SK-N-SH (cell line): ENCODE measurements around the gene SMAD3. TPM values are rescaled to one million over a fixed set of nuclear protein-coding genes. Genes with fewer than 3 reads are reported as not detected.
"Not testable (repeated sequence)": the region's sequence is repeated elsewhere in the genome, so short reads cannot be mapped to it uniquely, and the experiment has no call there.

Experiments used
- CTCF ChIA-PET: fragments of 300-600, 350-600 bp; formaldehyde crosslinking; extraction: SDS; loops from one replicate; lab custom pipeline; 2021; lab: Yijun Ruan, JAX
- POLR2A ChIA-PET: fragments of 350-600 bp; sonication (Branson Sonifier 250); formaldehyde crosslinking; extraction: SDS; loops from one replicate; lab custom pipeline; 2020; ENCODE audit warnings: antibody characterized with exemption, inconsistent platforms; lab: Yijun Ruan, JAX
- DNase-seq: peaks from one replicate; pipeline ENCODE4 v3.0.0; 2012
- H2AFZ ChIP-seq: fragments of 200-600 bp; sonication (generic); 2 replicates; pipeline ENCODE4 v1.8.1; 2016; ENCODE audit warnings: antibody characterized with exemption, mild to moderate bottlenecking, low read depth
- H3F3A ChIP-seq: fragments of 200-600 bp; sonication (generic); replicated peaks from 2 replicates; pipeline ENCODE3; 2016; ENCODE audit warnings: antibody characterized with exemption, mild to moderate bottlenecking; ENCODE audit not compliant: insufficient read depth
- H3K27ac ChIP-seq, 2 experiments: fragments of 200-500 bp in 1 of 2; fragments of 200-600 bp in 1 of 2; sonication (Bioruptor generic) in 1 of 2; sonication (generic), shearing (Covaris generic) in 1 of 2; 2 replicates each; pipeline versions ENCODE4 v1.5.1 to v1.6.1; 2014 to 2016; ENCODE audit warnings: low read depth in 2 of 2, inconsistent platforms in 1 of 2, low read length in 1 of 2, mild to moderate bottlenecking in 1 of 2, mixed read lengths in 1 of 2
- H3K27me3 ChIP-seq: fragments of 200-600 bp; sonication (generic), shearing (Covaris generic); 2 replicates; pipeline ENCODE4 v1.6.1; 2016; ENCODE audit warnings: mixed run types; ENCODE audit not compliant: insufficient read depth
- H3K36me3 ChIP-seq, 2 experiments: fragments of 200-500 bp in 1 of 2; fragments of 200-600 bp in 1 of 2; sonication (Bioruptor generic) in 1 of 2; sonication (generic) in 1 of 2; replicated peaks in 1 of 2; 2 replicates each; pipeline versions ENCODE3 to v1.5.1; 2014 to 2016; ENCODE audit warnings: low read length in 1 of 2, mild to moderate bottlenecking in 1 of 2; ENCODE audit not compliant: insufficient read depth in 2 of 2, control insufficient read depth in 1 of 2
- H3K4me1 ChIP-seq, 2 experiments: fragments of 200-500 bp in 1 of 2; fragments of 200-600 bp in 1 of 2; sonication (Bioruptor generic) in 1 of 2; sonication (generic), shearing (Covaris generic) in 1 of 2; 2 replicates each; pipeline versions ENCODE4 v1.5.1 to v1.6.1; 2014 to 2016; ENCODE audit warnings: low read depth in 1 of 2, low read length in 1 of 2, mixed run types in 1 of 2; ENCODE audit not compliant: insufficient read depth in 2 of 2, control insufficient read depth in 1 of 2
- H3K4me2 ChIP-seq: fragments of 200-600 bp; sonication (generic), shearing (Covaris generic); 2 replicates; pipeline ENCODE4 v1.6.1; 2017; ENCODE audit warnings: mixed run types
- H3K4me3 ChIP-seq, 2 experiments: fragments of 200-500 bp in 1 of 2; fragments of 200-600 bp in 1 of 2; sonication (Bioruptor generic) in 1 of 2; sonication (generic), shearing (Covaris generic) in 1 of 2; 2 replicates each; pipeline versions ENCODE4 v1.5.1 to v1.8.1; 2014 to 2016; ENCODE audit warnings: low read depth in 2 of 2, inconsistent platforms in 1 of 2, low read length in 1 of 2, mild to moderate bottlenecking in 1 of 2, mixed read lengths in 1 of 2, moderate library complexity in 1 of 2
- H3K79me2 ChIP-seq: fragments of 200-600 bp; sonication (generic); 2 replicates; pipeline ENCODE4 v1.8.1; 2017; ENCODE audit warnings: mild to moderate bottlenecking; ENCODE audit not compliant: insufficient read depth
- H3K9ac ChIP-seq: fragments of 200-600 bp; sonication (generic); 2 replicates; pipeline ENCODE4 v1.6.1; 2017; ENCODE audit warnings: mixed run types
- H3K9me2 ChIP-seq: fragments of 200-600 bp; sonication (generic); 2 replicates; pipeline ENCODE4 v1.6.1; 2017; ENCODE audit warnings: mixed run types
- H3K9me3 ChIP-seq: fragments of 200-600 bp; sonication (generic); 2 replicates; pipeline ENCODE4 v1.6.1; 2017; ENCODE audit warnings: mixed run types, mild to moderate bottlenecking, moderate library complexity
- H4K20me1 ChIP-seq: fragments of 200-600 bp; sonication (generic); 2 replicates; pipeline ENCODE4 v1.6.1; 2017; ENCODE audit warnings: mild to moderate bottlenecking, mixed run types; ENCODE audit not compliant: insufficient read depth
- CHD2 ChIP-seq: fragments of 150-350 bp; IDR thresholded peaks from 2 replicates; pipeline ENCODE4 v1.6.1; 2018; ENCODE audit warnings: low read length; ENCODE audit not compliant: partially characterized antibody
- ELF1 ChIP-seq: IDR thresholded peaks from 2 replicates; pipeline ENCODE4 v1.4.0; 2012
- GABPA ChIP-seq: IDR thresholded peaks from 2 replicates; pipeline ENCODE4 v1.4.0; 2012; ENCODE audit warnings: low read depth, mild to moderate bottlenecking
- GATA2 ChIP-seq: sonication (generic); formaldehyde crosslinking; IDR thresholded peaks from 2 replicates; pipeline ENCODE4 v1.5.0; 2020; ENCODE audit warnings: mild to moderate bottlenecking, missing genetic modification reagents
- NFIC ChIP-seq: IDR thresholded peaks from 2 replicates; pipeline ENCODE4 v1.4.0; 2012; ENCODE audit warnings: borderline replicate concordance
- NRF1 ChIP-seq: IDR thresholded peaks from 2 replicates; pipeline ENCODE4 v1.6.1; 2012; ENCODE audit warnings: low read depth, mild to moderate bottlenecking, low read length
- POLR2AphosphoS5 ChIP-seq: IDR thresholded peaks from 2 replicates; pipeline ENCODE4 v1.6.1; 2012; ENCODE audit warnings: low read depth, low read length
- RAD21 ChIP-seq: IDR thresholded peaks from 2 replicates; pipeline ENCODE4 v1.6.1; 2012; ENCODE audit warnings: mild to moderate bottlenecking, low read length
- WGBS: methylation state at CpG from one replicate; pipeline ENCODE4 v1.1.6; 2017; ENCODE audit warnings: low lambda C conversion rate; 5-methylcytosine and 5-hydroxymethylcytosine counted together
- polyA plus RNA-seq, 3 experiments: library from polyadenylated mRNA; depleted of rRNA; stranded (reverse); fragments of >200 nt; gene quantifications; 2 replicates each; pipeline ENCODE4 v1.2.3, GENCODE V29; 2012
- TF ChIP-seq, protein P1 (sequence below): IDR thresholded peaks from 2 replicates; pipeline ENCODE4 v1.6.1; 2012; ENCODE audit warnings: mild to moderate bottlenecking, low read depth, low read length, moderate library complexity
- TF ChIP-seq, protein P2 (sequence below): IDR thresholded peaks from 2 replicates; pipeline ENCODE4 v1.4.0; 2012; ENCODE audit warnings: low read depth, borderline replicate concordance
- TF ChIP-seq, protein P3 (sequence below): IDR thresholded peaks from 2 replicates; pipeline ENCODE4; 2012
- TF ChIP-seq, protein P4 (sequence below): fragments of 150-350 bp; IDR thresholded peaks from 2 replicates; pipeline ENCODE4 v1.6.1; 2017; ENCODE audit warnings: antibody characterized with exemption, low read length, low read depth, borderline replicate concordance

Gene SMAD3
- polyA plus RNA-seq, 1 of the 3 experiments (the other 2 are of a cell fraction): 19.5 TPM

DNA sequence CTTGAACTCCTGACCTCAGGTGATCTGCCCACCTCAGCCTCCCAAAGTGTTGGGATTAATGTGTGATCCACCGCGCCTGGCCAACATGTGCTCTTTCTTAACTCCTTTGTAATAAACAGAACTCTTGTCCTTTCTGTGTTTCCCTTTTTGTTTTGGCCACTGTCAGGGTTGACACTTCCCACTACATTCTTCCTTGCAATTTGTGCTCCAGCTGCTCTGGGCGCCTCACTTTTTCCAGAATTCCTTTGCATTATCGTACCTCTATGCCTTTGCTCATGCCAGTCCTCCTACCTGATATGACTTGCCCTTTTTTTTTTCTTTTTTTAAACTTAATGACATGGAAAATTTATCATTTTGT lies 38.8 kb upstream of the SMAD3 start:
- peaks cover 24 to 40% of the 10 kb centered on the region in 2 experiments for H3K4me1 ChIP-seq
- CTCF ChIA-PET: interaction anchor here (2.0 kb wide), 1 partner anchor 277 kb away, joined by 6 read pairs; no protein-coding TSS in a partner anchor
- no peaks in the 10 kb centered on the region for H4K20me1 ChIP-seq
- H3K27ac ChIP-seq: peak overlapping the region in 1 of 2 experiments; percentile 93
- no peaks in the 10 kb centered on the region for H3K27me3 ChIP-seq
- H3K79me2 ChIP-seq: no peaks in the 10 kb centered on the region
- POLR2A ChIA-PET: no interaction called here
- no peaks in the 10 kb centered on the region for H3K36me3 ChIP-seq
- no peak overlapping the region for H3K4me3 ChIP-seq
- TF ChIP-seq ELF1 (no peak), POLR2AphosphoS5 (no peak), CHD2 (no peak), GABPA (no peak), GATA2 (no peak), RAD21 (no peak), NRF1 (no peak), NFIC (no peak)
- TF ChIP-seq, protein P1, sequence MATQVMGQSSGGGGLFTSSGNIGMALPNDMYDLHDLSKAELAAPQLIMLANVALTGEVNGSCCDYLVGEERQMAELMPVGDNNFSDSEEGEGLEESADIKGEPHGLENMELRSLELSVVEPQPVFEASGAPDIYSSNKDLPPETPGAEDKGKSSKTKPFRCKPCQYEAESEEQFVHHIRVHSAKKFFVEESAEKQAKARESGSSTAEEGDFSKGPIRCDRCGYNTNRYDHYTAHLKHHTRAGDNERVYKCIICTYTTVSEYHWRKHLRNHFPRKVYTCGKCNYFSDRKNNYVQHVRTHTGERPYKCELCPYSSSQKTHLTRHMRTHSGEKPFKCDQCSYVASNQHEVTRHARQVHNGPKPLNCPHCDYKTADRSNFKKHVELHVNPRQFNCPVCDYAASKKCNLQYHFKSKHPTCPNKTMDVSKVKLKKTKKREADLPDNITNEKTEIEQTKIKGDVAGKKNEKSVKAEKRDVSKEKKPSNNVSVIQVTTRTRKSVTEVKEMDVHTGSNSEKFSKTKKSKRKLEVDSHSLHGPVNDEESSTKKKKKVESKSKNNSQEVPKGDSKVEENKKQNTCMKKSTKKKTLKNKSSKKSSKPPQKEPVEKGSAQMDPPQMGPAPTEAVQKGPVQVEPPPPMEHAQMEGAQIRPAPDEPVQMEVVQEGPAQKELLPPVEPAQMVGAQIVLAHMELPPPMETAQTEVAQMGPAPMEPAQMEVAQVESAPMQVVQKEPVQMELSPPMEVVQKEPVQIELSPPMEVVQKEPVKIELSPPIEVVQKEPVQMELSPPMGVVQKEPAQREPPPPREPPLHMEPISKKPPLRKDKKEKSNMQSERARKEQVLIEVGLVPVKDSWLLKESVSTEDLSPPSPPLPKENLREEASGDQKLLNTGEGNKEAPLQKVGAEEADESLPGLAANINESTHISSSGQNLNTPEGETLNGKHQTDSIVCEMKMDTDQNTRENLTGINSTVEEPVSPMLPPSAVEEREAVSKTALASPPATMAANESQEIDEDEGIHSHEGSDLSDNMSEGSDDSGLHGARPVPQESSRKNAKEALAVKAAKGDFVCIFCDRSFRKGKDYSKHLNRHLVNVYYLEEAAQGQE: no peak
- TF ChIP-seq, protein P2, sequence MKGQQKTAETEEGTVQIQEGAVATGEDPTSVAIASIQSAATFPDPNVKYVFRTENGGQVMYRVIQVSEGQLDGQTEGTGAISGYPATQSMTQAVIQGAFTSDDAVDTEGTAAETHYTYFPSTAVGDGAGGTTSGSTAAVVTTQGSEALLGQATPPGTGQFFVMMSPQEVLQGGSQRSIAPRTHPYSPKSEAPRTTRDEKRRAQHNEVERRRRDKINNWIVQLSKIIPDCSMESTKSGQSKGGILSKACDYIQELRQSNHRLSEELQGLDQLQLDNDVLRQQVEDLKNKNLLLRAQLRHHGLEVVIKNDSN: no peak
- TF ChIP-seq, protein P3, sequence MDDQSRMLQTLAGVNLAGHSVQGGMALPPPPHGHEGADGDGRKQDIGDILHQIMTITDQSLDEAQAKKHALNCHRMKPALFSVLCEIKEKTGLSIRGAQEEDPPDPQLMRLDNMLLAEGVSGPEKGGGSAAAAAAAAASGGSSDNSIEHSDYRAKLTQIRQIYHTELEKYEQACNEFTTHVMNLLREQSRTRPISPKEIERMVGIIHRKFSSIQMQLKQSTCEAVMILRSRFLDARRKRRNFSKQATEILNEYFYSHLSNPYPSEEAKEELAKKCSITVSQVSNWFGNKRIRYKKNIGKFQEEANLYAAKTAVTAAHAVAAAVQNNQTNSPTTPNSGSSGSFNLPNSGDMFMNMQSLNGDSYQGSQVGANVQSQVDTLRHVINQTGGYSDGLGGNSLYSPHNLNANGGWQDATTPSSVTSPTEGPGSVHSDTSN: no peak
- TF ChIP-seq, protein P4, sequence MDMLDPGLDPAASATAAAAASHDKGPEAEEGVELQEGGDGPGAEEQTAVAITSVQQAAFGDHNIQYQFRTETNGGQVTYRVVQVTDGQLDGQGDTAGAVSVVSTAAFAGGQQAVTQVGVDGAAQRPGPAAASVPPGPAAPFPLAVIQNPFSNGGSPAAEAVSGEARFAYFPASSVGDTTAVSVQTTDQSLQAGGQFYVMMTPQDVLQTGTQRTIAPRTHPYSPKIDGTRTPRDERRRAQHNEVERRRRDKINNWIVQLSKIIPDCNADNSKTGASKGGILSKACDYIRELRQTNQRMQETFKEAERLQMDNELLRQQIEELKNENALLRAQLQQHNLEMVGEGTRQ: no peak
- DNase-seq: no peak
- WGBS: 78% methylated on average over 4 of the region's 4 CpGs
- H3K4me2 ChIP-seq: peak overlapping the region; percentile 63
- peaks cover 45% of the 10 kb centered on the region for H3F3A ChIP-seq
- H2AFZ ChIP-seq: no peak overlapping the region
- peak overlapping the region; percentile 52; the same call in 1 of the 2 replicates for H3K9ac ChIP-seq
- no peaks in the 10 kb centered on the region for H3K9me2 ChIP-seq
- H3K9me3 ChIP-seq: no peaks in the 10 kb centered on the region

DNA sequence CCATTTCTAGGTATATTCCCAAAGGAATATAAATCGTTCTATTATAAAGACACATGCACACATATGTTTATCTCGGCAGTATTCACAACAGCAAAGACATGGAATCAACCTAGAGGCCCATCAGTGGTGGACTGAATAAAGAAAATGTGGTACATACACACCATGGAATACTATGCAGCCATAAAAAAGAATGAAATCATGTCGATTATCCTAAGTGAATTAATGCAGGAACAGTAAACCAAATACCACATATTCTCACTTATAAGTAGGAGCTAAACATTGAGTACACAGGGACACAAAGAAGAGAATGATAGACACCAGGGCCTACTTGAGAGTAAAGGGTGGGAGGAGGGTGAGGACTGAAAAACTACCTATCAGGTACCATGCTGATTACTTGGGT lies 37.0 kb upstream of the SMAD3 start:
- 88% methylated on average over 3 of the region's 3 CpGs for WGBS
- H3K4me2 ChIP-seq, H3K9me3 ChIP-seq: not testable (repeated sequence)

More for the DNA sequence above, 37.0 kb upstream of the SMAD3 start:
- H4K20me1 ChIP-seq, H3K27ac ChIP-seq, H3K27me3 ChIP-seq, H3K4me3 ChIP-seq, POLR2A ChIA-PET, H3K9me2 ChIP-seq, DNase-seq, H3K36me3 ChIP-seq, H3K9ac ChIP-seq, H2AFZ ChIP-seq, H3K79me2 ChIP-seq: not testable (repeated sequence)
- H3K4me1 ChIP-seq: peaks cover 23 to 39% of the 10 kb centered on the region in 2 experiments
- H3F3A ChIP-seq: peaks cover 40% of the 10 kb centered on the region
- CTCF ChIA-PET: interaction anchor here (1.7 kb wide), 1 partner anchor 36 kb away, joined by 3 read pairs; no protein-coding TSS in a partner anchor
